NB4 (cell line): Measurements from ENCODE around the gene SYCE3.

Experiments
- TF ChIP-seq, protein P1 (sequence below): IDR thresholded peaks from one replicate; pipeline ENCODE4 v1.5.1; 2012; ENCODE audit warnings: low read depth, low read length
- TF ChIP-seq, protein P2 (sequence below): IDR thresholded peaks from 2 replicates; pipeline ENCODE4 v1.6.1; 2011; ENCODE audit warnings: low read depth, low read length

DNA sequence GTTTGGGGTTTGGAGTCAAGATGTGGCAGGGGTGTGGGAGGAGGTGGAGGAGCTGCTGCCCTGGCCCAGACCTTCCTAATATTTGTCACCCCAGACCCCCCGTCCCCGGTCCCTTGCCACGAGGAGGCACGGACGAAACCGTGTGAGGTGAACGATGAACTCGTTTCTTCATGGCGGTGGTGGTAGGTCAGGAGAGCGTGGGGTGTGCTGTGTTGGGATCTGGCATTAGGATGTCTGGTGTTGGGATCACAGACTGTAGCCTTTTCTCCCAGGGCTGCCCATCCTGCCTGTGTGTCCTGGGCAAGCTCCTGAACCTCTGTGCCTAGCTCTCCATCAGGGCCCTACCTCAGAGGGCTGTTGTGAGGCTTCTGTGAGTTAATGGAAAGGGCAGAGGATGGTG, 46.3 kb upstream of the SYCE3 start:
- TF ChIP-seq, protein P1, sequence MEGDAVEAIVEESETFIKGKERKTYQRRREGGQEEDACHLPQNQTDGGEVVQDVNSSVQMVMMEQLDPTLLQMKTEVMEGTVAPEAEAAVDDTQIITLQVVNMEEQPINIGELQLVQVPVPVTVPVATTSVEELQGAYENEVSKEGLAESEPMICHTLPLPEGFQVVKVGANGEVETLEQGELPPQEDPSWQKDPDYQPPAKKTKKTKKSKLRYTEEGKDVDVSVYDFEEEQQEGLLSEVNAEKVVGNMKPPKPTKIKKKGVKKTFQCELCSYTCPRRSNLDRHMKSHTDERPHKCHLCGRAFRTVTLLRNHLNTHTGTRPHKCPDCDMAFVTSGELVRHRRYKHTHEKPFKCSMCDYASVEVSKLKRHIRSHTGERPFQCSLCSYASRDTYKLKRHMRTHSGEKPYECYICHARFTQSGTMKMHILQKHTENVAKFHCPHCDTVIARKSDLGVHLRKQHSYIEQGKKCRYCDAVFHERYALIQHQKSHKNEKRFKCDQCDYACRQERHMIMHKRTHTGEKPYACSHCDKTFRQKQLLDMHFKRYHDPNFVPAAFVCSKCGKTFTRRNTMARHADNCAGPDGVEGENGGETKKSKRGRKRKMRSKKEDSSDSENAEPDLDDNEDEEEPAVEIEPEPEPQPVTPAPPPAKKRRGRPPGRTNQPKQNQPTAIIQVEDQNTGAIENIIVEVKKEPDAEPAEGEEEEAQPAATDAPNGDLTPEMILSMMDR = no peak
- TF ChIP-seq, protein P2, sequence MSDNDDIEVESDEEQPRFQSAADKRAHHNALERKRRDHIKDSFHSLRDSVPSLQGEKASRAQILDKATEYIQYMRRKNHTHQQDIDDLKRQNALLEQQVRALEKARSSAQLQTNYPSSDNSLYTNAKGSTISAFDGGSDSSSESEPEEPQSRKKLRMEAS = no peak
